Smooth muscle cell (in vitro differentiated cells): Measurements from ENCODE around the gene PHTF1. TPM values are rescaled to one million over a fixed set of nuclear protein-coding genes. Genes with fewer than 3 reads are reported as not detected.

ENCODE experiments used
- DNase-seq: peaks from one replicate; lab custom pipeline; 2025; ENCODE audit not compliant: unreplicated experiment; lab: John Stamatoyannopoulos, UW
- H2AFZ ChIP-seq: fragments of 200-600 bp; sonication (generic); 2 replicates; pipeline ENCODE4 v1.6.0; 2016; ENCODE audit warnings: antibody characterized with exemption, low read depth, mild to moderate bottlenecking
- H3F3A ChIP-seq: fragments of 200-600 bp; sonication (generic); 2 replicates; pipeline ENCODE4 v1.6.0; 2017; ENCODE audit warnings: antibody characterized with exemption, low read depth
- H3K27ac ChIP-seq: fragments of 200-600 bp; sonication (generic); 2 replicates; pipeline ENCODE4 v1.5.1; 2016; ENCODE audit warnings: low read depth, mild to moderate bottlenecking
- H3K27me3 ChIP-seq: fragments of 200-600 bp; sonication (generic); 2 replicates; pipeline ENCODE4 v1.6.1; 2016; ENCODE audit warnings: low read depth, mild to moderate bottlenecking
- H3K36me3 ChIP-seq: fragments of 200-600 bp; sonication (generic); 2 replicates; pipeline ENCODE4 v1.5.1; 2016; ENCODE audit warnings: low read depth
- H3K4me1 ChIP-seq: fragments of 200-600 bp; sonication (generic); 2 replicates; pipeline ENCODE4 v1.5.1; 2016; ENCODE audit warnings: low read depth
- H3K4me2 ChIP-seq: fragments of 200-600 bp; sonication (generic); 2 replicates; pipeline ENCODE4 v1.6.0; 2016; ENCODE audit warnings: mild to moderate bottlenecking
- H3K4me3 ChIP-seq: fragments of 200-600 bp; sonication (generic); 2 replicates; pipeline ENCODE4 v1.5.1; 2016; ENCODE audit warnings: mild to moderate bottlenecking
- H3K79me2 ChIP-seq: fragments of 200-600 bp; sonication (generic); 2 replicates; pipeline ENCODE4 v1.6.0; 2016; ENCODE audit warnings: low read depth, mild to moderate bottlenecking
- H3K9ac ChIP-seq: fragments of 200-600 bp; sonication (generic); 2 replicates; pipeline ENCODE4 v1.6.0; 2016; ENCODE audit warnings: low read depth
- H3K9me3 ChIP-seq: fragments of 200-600 bp; sonication (generic); replicated peaks from 2 replicates; pipeline ENCODE4 v1.5.1; 2016; ENCODE audit warnings: low read depth
- H4K20me1 ChIP-seq: fragments of 200-600 bp; sonication (generic); 2 replicates; pipeline ENCODE4 v1.6.0; 2016; ENCODE audit warnings: low read depth
- CTCF ChIP-seq: fragments of 200-600 bp; sonication (generic); IDR thresholded peaks from 2 replicates; pipeline ENCODE4 v1.5.1; 2017; ENCODE audit warnings: borderline replicate concordance, mild to moderate bottlenecking, antibody characterized with exemption; ENCODE audit not compliant: insufficient read depth, poor library complexity, severe bottlenecking
- WGBS: methylation state at CpG from one replicate; pipeline ENCODE4 v1.1.7; 2016; ENCODE audit warnings: low lambda C conversion rate; 5-methylcytosine and 5-hydroxymethylcytosine counted together
- polyA plus RNA-seq: library from polyadenylated mRNA; unstranded; fragments of >200 nt; fragmentation: Nextera tagmentation; extraction: Ambion mirVana; gene quantifications from 2 replicates; pipeline ENCODE4 v1.2.1, GENCODE V29; 2016
- total RNA-seq: library from RNA; depleted of rRNA; stranded (reverse); fragments of >200 nt; gene quantifications from 2 replicates; pipeline ENCODE4 v1.2.3, GENCODE V29; 2014

The PHTF1 gene
- total RNA-seq (25.4 and 34.8 TPM in 2 replicates), polyA plus RNA-seq (19.7 and 23.9 TPM in 2 replicates)

GRCh38 chr1:113759333-113760101 is at the start of gene PHTF1:
Gene PHTF1, minus strand, starts transcription at chr1:113759486. Its CDS starts 783 bp downstream, at chr1:113758703.
- 1% methylated on average over 47 of the region's 47 CpGs for WGBS
- Histone ChIP-seq H3K27ac (peak within 1 kb of the TSS; percentile 94), H3F3A (peaks cover 3% of the 10 kb centered on the region), H3K27me3 (no peaks in the 10 kb centered on the region), H4K20me1 (no peaks in the 10 kb centered on the region), H3K9ac (peak within 1 kb of the TSS; percentile 93), H3K4me2 (peak within 1 kb of the TSS; percentile 87), H3K9me3 (no peaks in the 10 kb centered on the region), H3K4me1 (peaks cover 15% of the 10 kb centered on the region), H3K36me3 (no peaks in the 10 kb centered on the region), H3K4me3 (peak within 1 kb of the TSS; percentile 98), H2AFZ (peak within 1 kb of the TSS; percentile 85), H3K79me2 (peaks cover 40% of the 10 kb centered on the region)
- peak; percentile 72 for DNase-seq
- no peak for TF ChIP-seq CTCF

- peaks cover 81% of the 10 kb centered on the region for H3K79me2 ChIP-seq
- H3K4me3 ChIP-seq = peak overlapping the region; percentile 84
- no peak overlapping the region for H3K27ac ChIP-seq
- WGBS = 98% methylated on average over 4 of the region's 4 CpGs
- peaks cover 6% of the 10 kb centered on the region for H3F3A ChIP-seq
- H3K9me3 ChIP-seq = no peaks in the 10 kb centered on the region
- TF ChIP-seq CTCF = no peak
- H2AFZ ChIP-seq = no peak overlapping the region
- no peak overlapping the region for H3K9ac ChIP-seq
- H3K27me3 ChIP-seq = no peaks in the 10 kb centered on the region
- no peaks in the 10 kb centered on the region for H3K36me3 ChIP-seq
- H3K4me1 ChIP-seq = peaks cover 36% of the 10 kb centered on the region
- peaks cover 63% of the 10 kb centered on the region for H4K20me1 ChIP-seq
- no peak for DNase-seq
- H3K4me2 ChIP-seq = peak overlapping the region; percentile 92
Measured at GRCh38 chr1:113808450-113809195, 49.3 kb upstream of the PHTF1 start.

GRCh38 chr1:113805639-113806038 is 46.4 kb upstream of the PHTF1 start:
- no peaks in the 10 kb centered on the region for H3K27me3 ChIP-seq
- no peak overlapping the region for H3K9ac ChIP-seq
- H3K4me3 ChIP-seq = no peak overlapping the region
- no peaks in the 10 kb centered on the region for H3K36me3 ChIP-seq
- peaks cover 98% of the 10 kb centered on the region for H3K79me2 ChIP-seq
- TF ChIP-seq CTCF = no peak
- peaks cover 27% of the 10 kb centered on the region for H3K4me1 ChIP-seq
- H3K27ac ChIP-seq = peak overlapping the region; percentile 83
- no peak overlapping the region for H3K4me2 ChIP-seq
- H4K20me1 ChIP-seq = peaks cover 85% of the 10 kb centered on the region
- DNase-seq = no peak
- WGBS = 92% methylated on average over 4 of the region's 4 CpGs
- H3F3A ChIP-seq = peaks cover 6% of the 10 kb centered on the region
- H2AFZ ChIP-seq = no peak overlapping the region
- H3K9me3 ChIP-seq = no peaks in the 10 kb centered on the region
